GM19328 (cell line): ENCODE results near the gene OSBPL6.
"Not testable (repeated sequence)": the region's sequence is repeated elsewhere in the genome, so short reads cannot be mapped to it uniquely, and the experiment has no call there.

Experiments
- ATAC-seq: cut with Tn5 transposase; IDR thresholded peaks from one replicate; pipeline ENCODE4 v1.9.1; 2021; ENCODE audit warnings: mild to moderate bottlenecking, moderate library complexity; ENCODE audit not compliant: unreplicated experiment

OSBPL6 gene

GRCh38 chr2:178193823-178194599 lies at the start of gene OSBPL6:
Gene OSBPL6 (plus strand): TSS chr2:178194512. CDS start chr2:178306185, 111,673 bp downstream.
- peak; percentile 96 for ATAC-seq

- no peak for ATAC-seq
These were observed 42.3 kb upstream of the OSBPL6 start for GRCh38 chr2:178152033-178152432.

- no peak for ATAC-seq
These were observed 41.8 kb upstream of the OSBPL6 start for GRCh38 chr2:178152542-178152941.

DNA sequence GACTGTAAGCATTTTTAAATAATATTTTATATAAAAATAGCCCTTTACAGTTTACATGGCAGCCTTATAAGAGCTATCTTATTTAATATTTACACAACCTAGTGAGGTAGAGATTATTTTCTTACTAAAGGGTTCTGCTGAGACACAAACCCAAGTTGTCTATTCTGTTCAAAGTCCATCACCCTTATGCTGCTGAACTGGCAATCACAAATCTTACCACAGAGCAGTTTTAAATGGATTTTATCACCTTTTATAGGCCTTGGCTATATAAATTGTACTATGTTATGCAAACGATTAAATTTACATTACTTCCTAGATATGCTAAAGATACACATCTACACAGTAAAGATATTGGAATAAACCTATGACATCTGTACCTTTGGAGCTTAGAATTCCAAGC lies 41.3 kb upstream of the OSBPL6 start:
- ATAC-seq = no peak

DNA sequence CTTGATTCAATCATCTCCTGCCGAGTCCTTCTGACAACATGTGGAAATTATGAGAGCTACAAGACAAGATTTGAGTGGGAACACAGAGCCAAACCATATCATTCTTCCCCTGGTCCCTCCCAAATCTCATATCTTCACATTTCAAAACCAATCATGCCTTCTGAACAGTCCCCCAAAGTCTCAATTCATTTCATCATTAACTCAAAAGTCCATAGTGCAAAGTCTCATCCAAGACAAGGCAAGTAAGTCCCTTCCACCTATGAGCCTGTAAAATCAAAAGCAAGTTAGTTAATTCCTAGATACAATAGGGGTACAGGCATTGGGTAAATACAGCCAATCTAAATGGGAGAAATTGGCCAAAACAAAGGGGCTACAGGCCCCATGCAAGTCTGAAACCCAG lies 40.4 kb upstream of the OSBPL6 start:
- ATAC-seq = not testable (repeated sequence)

DNA sequence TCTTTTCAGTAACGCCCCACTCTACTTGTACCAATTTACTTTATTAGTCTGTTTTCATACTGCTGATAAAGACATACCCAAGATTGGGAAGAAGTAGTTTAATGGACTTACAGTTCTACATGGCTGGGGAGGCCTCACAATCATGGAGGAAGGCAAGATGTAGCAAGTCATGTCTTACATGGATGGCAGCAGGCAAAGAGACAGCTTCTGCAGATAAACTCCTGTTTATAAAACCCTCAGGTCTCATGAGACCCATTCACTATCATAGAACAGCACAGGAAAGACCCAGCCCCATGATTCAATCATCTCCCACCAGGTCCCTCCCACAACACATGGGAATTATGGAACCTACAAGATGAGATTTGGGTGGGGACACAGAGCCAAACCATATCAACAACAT lies 38.8 kb upstream of the OSBPL6 start:
- no peak for ATAC-seq

- no peak for ATAC-seq
These were observed 36.7 kb upstream of the OSBPL6 start for GRCh38 chr2:178157574-178157973.

- ATAC-seq = no peak
These were observed 34.3 kb upstream of the OSBPL6 start for GRCh38 chr2:178159966-178160365.

DNA sequence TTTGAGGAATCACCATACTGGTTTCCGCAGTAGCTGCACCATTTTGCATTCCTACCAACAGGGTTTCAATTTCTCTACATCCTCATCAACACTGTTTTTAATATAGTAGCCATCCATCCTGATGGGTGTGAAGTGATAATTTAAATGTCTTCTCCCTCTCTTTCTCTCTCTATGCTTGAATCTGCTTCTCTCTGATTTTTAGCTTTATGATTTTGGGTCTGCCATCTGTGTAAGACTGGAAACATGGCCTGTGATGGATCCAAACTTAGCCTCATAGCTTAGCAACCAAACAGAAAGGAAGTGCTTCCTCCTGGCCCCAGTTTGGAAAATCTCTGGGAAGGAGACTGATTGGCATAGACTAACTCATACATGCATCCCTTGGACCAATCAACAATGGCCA lies 33.7 kb upstream of the OSBPL6 start:
- ATAC-seq = no peak

DNA sequence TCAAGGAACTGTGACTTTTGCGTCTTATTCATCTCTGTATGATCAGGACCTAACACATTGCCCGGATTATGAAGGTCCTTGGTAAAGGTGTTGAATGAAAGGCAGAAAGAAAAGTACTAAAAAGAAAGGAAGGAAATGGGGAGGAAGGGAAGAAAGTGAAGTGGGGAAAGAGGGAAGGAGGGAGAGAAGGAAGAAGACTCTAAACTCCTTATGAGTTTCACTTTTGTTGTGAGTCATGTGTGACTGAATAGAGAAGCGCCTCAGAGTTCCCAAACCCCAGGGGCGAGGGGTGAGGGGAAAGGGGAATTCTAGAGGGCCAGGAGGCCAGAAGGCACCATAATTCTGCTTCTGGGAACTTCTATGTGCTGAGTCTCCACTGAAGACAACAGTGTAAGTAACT lies 30.9 kb upstream of the OSBPL6 start:
- no peak for ATAC-seq

DNA sequence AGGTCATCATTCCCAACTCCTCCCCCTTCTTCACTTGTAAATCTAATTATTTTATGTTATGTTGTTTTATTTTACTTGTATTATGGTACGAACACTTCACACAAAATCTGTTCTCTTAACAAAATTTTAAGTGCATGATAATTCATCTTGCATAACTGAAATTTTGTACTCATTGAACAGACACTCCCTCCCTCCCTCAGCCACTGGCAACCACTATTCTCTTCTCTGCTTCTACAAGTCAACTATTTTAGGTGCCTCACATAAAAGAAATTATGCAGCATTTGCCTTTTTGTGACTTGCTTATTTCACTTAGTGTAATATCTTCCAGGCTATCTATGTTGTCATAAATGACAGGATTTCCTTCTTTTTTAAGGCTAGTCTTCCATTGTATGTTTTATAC lies 30.4 kb upstream of the OSBPL6 start:
- ATAC-seq = no peak

DNA sequence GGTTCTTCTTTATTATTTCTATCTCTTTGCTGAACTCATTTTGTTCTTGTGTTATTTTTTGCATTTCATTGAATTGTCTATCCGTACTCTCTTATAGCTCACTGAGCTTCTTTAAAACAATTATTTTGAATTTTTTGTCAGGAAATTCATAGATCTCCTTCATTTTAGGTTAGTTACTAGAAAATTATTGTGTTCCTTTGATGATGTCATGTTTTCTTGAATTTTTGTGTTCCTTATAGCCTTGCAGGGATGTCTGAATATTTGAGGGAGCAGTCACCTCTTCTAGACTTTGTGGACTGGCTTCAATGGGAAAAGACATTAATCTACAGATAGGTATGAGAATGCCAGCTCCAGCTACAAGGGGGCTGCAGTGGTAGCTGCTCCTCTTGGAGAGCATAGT lies 20.7 kb upstream of the OSBPL6 start:
- ATAC-seq = no peak

DNA sequence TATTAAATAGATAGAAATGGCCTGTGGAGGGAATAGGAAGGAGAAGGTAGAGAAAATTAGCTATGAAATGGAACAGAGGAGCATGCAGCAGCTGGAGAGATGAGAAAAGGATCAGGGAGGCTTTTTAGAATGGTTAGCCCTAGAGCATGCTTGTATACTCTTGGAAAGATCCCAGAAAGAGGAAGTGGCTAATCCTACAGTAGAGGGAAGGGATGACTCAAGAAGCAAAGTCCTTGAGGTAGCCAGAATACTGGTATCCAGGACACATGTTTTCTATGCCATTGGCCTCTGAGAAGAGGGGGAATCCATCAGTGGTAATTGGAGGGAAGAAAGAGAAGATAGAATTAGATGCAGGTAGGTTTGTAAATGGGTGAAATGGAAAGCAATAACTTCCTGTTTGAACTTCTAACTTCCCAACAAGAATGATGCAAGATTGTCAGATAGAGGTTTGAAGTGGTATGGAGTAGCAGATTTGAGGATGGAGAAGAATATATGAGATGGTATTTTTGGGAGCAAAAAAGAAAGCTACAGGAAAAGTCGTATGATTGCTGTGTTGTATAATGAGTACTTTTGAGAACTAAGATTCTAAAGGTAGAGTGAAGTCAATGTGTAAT lies 17.1 kb upstream of the OSBPL6 start:
- ATAC-seq = no peak

GRCh38 chr2:178180648-178181047 lies 13.7 kb upstream of the OSBPL6 start:
- not testable (repeated sequence) for ATAC-seq

GRCh38 chr2:178187861-178188260 lies 6.5 kb upstream of the OSBPL6 start:
- no peak for ATAC-seq

GRCh38 chr2:178188466-178188865 lies 5.8 kb upstream of the OSBPL6 start:
- no peak for ATAC-seq

DNA sequence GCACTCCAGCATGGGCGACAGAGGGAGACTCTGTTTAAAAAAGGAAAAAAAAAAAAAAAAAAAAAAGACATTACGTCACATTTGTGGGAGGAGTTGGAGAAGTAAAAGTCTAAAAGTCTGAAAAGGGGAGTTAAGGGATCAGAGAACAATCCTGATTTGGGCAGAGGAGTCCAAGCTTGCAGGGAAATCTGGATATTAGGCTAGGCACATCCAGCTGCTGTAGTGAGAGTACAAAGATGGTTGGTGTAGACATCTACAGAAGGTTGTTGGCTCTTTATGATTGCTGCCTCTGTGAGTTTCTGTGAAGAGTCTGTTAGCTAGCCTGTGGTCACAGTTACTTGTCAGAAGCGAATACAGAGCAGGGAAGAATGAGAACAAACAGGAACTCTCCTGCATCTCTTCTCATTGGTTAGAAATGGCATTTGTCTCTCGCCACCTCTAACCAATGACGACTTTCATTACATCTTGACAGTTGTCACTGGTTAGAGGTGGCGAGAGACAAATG lies 3.3 kb upstream of the OSBPL6 start:
- ATAC-seq = no peak

DNA sequence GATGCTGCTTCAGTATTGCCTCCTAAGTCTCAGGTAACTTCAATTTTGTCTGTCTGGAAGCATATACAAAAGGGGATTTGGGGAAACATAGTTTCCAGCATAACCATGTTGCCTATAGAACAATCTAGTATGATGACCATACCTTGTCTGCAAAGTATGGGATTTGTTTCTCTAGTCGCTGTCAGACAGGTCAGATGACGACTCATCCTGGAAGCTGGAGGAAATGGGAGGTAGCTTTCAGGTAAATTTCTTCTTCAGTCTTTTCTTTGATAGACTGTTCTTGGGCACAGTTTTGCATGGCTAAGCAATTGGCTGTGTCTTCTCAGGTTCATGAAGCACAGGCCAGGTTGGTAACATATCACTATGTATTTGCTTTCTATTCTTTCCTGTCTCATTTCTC lies 2.8 kb upstream of the OSBPL6 start:
- no peak for ATAC-seq

- no peak for ATAC-seq
These were observed 853 bp upstream of the OSBPL6 start for GRCh38 chr2:178193496-178193822.

DNA sequence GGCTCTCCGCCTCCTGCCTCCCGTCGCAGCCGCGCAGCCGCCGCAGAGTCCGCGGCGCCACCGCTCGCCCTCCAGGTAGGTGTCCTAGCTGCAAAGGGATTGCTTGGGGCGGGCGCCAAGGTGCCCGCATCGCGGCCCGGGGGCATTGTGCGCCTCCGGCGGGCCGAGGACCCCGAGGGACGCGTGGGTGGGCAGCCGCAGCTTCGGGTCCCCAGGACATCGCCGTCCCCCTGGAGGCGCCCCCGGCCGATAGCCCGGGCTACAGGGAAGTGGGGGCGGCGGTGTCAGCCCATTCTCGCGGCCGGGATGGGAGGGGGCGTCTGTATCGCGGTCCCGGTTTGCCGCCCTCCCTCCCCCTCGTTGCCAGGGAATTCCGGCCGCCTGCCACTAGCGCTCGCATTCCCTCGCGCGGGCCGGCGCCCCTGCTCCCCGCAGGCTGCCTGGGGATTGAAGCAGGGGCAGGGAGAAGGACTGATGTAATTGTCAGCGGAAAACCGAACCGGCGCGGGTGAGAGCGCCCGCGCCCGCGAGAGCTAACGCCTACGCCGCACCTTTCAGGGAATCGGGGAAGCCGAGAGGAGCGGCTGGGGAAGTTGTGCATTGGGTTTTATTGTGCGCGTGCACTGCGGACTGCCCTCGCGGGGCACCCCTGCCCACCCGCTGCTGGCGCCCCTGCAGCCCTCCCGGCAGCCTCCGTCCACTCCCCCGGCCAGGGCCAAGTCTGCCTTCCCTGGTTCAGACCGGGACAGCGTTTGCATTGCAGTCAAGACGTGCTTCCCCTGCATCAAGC lies 483 bp downstream of the OSBPL6 start:
- ATAC-seq = peak; percentile 17

DNA sequence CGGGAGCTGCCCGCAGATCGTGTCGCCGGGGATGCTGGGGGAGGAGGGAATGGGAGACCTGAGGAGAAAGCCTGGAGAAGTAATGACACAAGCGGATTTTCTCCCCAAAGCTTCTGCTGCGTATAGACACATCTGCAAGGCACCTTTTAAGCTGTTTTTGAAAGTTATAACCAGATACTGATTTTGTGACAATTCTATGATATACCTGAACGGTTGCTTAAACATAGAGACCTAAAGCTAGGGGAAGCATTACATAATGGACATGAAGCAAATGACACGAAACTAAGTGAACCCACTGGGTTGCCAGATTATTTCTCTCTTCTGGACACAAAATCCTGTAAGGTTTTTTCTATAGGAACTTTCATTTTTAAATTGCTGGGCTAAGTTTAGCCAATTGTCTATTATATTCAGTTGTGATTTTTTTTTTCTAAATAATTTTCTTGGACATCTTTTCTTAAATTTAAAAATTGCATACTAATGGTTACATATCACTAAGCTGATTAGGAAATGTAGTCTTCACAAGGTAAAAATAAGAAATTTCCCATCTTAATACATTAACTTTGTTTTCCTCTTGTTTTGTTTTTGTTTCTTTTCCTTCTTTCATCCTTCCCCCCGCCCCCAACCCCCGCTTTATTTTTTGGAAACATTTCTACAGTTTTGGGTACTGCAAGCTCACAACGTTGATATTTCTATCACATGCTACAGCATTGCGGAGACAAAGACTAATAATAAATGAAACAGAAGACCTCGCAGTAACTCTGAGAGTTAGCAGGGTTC lies 1.3 kb downstream of the OSBPL6 start:
- no peak for ATAC-seq
